Measurements from ENCODE around the gene MAP2K1. TPM values are rescaled to one million over a fixed set of nuclear protein-coding genes. Genes with fewer than 3 reads are reported as not detected.

Gene MAP2K1
- total RNA-seq, 4 donors from 2014 or later = 50.4 to 112 (median 69.5) TPM

DNA sequence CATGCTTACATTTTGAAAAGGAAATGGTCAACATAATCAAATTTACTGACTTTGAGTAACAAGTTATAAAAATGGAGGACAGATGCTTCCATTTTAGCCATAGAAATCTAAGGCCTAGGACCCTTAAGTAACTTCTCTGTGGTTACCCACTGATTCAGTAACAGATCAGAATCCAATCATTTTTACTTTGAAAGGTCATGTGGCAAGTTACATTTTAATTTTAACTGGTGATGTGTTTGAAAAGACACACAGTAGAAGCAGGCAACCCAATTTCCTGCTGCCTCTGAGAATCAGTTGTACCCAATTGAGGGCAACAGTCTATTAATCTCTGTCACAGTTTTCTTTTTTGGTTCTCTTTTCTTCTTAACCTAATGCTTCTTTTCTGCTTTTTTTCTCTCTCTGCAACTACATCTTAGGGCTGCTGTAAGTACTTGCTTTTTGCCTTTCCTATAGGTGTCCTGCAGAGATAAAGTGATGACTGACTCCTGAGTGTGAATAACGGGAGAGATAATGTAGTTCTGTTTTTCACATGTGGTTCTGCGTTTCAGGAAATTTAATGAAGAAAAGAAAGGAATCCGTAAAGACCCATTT, 121.7 kb downstream of the MAP2K1 start:
- in situ Hi-C loops (cut with MboI; ENCODE audit: low sequenced_read_pairs in 4 of 4) (loop anchor here in 1 of 4 donors (10.0 kb wide), 1 partner anchor 124 kb away; the partner anchor contains the start of gene MAP2K1), intact Hi-C loops (cut with DNase I; ENCODE audit: low total_unique reads) (no loop called here)
- H3K4me3 ChIP-seq = no peak overlapping the region
- no peaks in the 10 kb centered on the region for H3K9me3 ChIP-seq
- ATAC-seq (no peak), DNase-seq (no peak)
- TF ChIP-seq, protein P1, sequence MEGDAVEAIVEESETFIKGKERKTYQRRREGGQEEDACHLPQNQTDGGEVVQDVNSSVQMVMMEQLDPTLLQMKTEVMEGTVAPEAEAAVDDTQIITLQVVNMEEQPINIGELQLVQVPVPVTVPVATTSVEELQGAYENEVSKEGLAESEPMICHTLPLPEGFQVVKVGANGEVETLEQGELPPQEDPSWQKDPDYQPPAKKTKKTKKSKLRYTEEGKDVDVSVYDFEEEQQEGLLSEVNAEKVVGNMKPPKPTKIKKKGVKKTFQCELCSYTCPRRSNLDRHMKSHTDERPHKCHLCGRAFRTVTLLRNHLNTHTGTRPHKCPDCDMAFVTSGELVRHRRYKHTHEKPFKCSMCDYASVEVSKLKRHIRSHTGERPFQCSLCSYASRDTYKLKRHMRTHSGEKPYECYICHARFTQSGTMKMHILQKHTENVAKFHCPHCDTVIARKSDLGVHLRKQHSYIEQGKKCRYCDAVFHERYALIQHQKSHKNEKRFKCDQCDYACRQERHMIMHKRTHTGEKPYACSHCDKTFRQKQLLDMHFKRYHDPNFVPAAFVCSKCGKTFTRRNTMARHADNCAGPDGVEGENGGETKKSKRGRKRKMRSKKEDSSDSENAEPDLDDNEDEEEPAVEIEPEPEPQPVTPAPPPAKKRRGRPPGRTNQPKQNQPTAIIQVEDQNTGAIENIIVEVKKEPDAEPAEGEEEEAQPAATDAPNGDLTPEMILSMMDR (IDR thresholded peaks at IDR 0.05 in 4 of 5, conservative IDR thresholded peaks at IDR 0.05 in 1 of 5) = no peak
- TF ChIP-seq POLR2A (IDR thresholded peaks at IDR 0.05) = no peak
- peaks cover 13 to 14% of the 10 kb centered on the region in 2 donors for H3K4me1 ChIP-seq
- no peaks in the 10 kb centered on the region for H3K27me3 ChIP-seq
- H3K36me3 ChIP-seq = no peaks in the 10 kb centered on the region
- no peak overlapping the region for H3K27ac ChIP-seq

DNA sequence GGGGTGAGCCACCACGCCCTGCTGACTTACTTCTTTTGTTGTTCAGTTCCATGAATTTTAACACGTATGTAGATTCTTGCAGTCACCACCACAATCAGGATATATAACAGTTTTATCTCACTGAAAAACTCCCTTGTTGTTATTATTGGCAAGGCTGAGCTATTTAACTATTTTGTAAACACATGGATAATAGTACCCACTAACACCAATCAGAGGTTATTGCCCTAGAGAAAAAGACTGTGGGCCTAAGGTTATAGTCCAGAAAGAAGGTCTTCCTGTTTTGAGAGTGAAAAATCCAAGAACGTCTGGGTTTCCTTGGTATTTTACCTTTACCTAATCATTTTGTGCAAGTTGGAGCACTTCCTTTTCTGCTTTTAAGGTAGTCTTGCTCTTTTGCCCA, 127.9 kb downstream of the MAP2K1 start:
- Histone ChIP-seq H3K9me3 (no peaks in the 10 kb centered on the region), H3K27ac (no peak overlapping the region), H3K36me3 (no peaks in the 10 kb centered on the region), H3K4me3 (no peak overlapping the region), H3K4me1 (no peaks in the 10 kb centered on the region), H3K27me3 (no peaks in the 10 kb centered on the region)
- intact Hi-C loops (cut with DNase I; ENCODE audit: low total_unique reads) (no loop called here), in situ Hi-C loops (cut with MboI; ENCODE audit: low sequenced_read_pairs in 4 of 4) (no loop called here)
- DNase-seq (no peak), ATAC-seq (no peak)
- TF ChIP-seq, protein P1 (IDR thresholded peaks at IDR 0.05 in 4 of 5, conservative IDR thresholded peaks at IDR 0.05 in 1 of 5) = no peak
- TF ChIP-seq POLR2A (IDR thresholded peaks at IDR 0.05) = no peak

DNA sequence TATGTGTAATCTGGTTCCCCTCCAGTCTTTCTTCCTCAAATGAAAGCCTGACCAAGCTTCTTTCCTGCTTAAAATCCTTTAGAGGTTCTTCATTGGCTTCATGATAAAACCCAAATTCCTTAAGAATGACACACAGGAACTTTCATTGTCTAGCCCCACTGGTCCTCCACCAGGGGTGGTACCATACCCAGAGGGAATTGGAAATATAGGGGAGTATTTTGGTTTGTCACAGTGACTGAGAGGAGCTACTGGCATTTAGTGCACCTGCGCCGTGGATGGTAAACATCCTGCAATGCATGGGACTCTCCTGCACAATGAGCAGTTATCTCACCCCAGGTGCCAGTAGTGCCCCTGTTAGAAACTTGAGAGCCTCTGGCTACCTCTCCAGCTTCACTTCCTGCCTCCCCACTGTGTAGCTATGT, 129.2 kb downstream of the MAP2K1 start:
- DNase-seq (no peak), ATAC-seq (no peak)
- Histone ChIP-seq H3K4me1 (no peaks in the 10 kb centered on the region), H3K4me3 (no peak overlapping the region), H3K36me3 (no peaks in the 10 kb centered on the region), H3K9me3 (no peaks in the 10 kb centered on the region), H3K27me3 (no peaks in the 10 kb centered on the region), H3K27ac (no peak overlapping the region)
- TF ChIP-seq POLR2A (IDR thresholded peaks at IDR 0.05) = no peak
- TF ChIP-seq, protein P1 (IDR thresholded peaks at IDR 0.05 in 4 of 5, conservative IDR thresholded peaks at IDR 0.05 in 1 of 5) = no peak
- intact Hi-C loops (cut with DNase I; ENCODE audit: low total_unique reads) (no loop called here), in situ Hi-C loops (cut with MboI; ENCODE audit: low sequenced_read_pairs in 4 of 4) (no loop called here)

DNA sequence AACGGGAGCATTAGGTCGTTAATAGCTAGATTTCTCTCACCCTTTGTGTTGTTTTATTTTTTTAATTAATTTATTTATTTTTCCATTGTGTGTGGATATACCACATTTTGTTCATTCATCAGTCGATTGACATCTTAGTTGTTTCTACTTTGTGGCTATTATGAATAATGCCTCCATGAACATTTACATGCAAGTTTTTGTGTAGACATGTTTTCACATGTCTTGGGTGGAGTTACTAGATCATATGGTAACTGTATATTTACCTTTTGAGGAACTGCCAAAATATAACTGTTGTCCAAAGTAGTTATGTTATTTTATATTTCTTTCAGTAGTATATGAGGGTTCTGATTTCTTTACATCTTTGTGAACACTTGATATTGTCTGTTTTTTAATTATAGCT, 137.2 kb downstream of the MAP2K1 start:
- no peaks in the 10 kb centered on the region for H3K9me3 ChIP-seq
- no peaks in the 10 kb centered on the region for H3K4me1 ChIP-seq
- intact Hi-C loops (cut with DNase I; ENCODE audit: low total_unique reads) (no loop called here), in situ Hi-C loops (cut with MboI; ENCODE audit: low sequenced_read_pairs in 4 of 4) (no loop called here)
- TF ChIP-seq, protein P1 (IDR thresholded peaks at IDR 0.05 in 4 of 5, conservative IDR thresholded peaks at IDR 0.05 in 1 of 5) = no peak
- no peak for TF ChIP-seq POLR2A (IDR thresholded peaks at IDR 0.05)
- ATAC-seq (no peak), DNase-seq (no peak)
- no peak overlapping the region for H3K4me3 ChIP-seq
- no peaks in the 10 kb centered on the region for H3K36me3 ChIP-seq
- H3K27me3 ChIP-seq = no peaks in the 10 kb centered on the region
- no peak overlapping the region for H3K27ac ChIP-seq

DNA sequence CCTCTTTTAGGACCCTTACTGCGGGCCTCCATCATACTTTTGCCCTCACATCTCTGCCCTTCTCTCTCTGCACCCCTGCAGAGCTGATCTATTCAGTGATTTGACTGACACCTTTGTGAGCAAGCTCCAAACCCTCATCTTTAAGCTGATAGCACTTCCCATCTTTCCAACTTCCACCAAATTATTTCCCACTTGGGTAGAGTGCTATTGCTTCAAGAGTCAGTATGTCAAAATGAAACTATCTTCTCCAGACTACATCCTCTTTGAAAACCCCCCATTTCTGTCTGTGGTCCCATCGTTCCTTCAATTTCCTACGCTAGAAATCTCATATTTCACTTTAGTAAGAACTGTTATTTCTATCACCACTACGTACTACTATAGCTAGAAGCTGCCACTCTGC, 138.1 kb downstream of the MAP2K1 start:
- no peaks in the 10 kb centered on the region for H3K36me3 ChIP-seq

More for the DNA sequence above, 138.1 kb downstream of the MAP2K1 start:
- Histone ChIP-seq H3K27me3 (no peaks in the 10 kb centered on the region), H3K4me1 (no peaks in the 10 kb centered on the region), H3K4me3 (no peak overlapping the region), H3K27ac (no peak overlapping the region), H3K9me3 (no peaks in the 10 kb centered on the region)
- in situ Hi-C loops (cut with MboI; ENCODE audit: low sequenced_read_pairs in 4 of 4) = no loop called here
- TF ChIP-seq POLR2A (IDR thresholded peaks at IDR 0.05) = no peak
- TF ChIP-seq, protein P1 (IDR thresholded peaks at IDR 0.05 in 4 of 5, conservative IDR thresholded peaks at IDR 0.05 in 1 of 5) = no peak
- intact Hi-C loops (cut with DNase I; ENCODE audit: low total_unique reads) = no loop called here
- DNase-seq (no peak), ATAC-seq (no peak)

Data from gastrocnemius medialis (tissue), 4 donors.